PC-9 (cell line): Measurements from ENCODE around the gene SERHL2. TPM values are rescaled to one million over a fixed set of nuclear protein-coding genes. Genes with fewer than 3 reads are reported as not detected.
"Not testable (repeated sequence)": the region's sequence is repeated elsewhere in the genome, so short reads cannot be mapped to it uniquely, and the experiment has no call there.

Experiments used
- BruUV-seq: library from RNA; stranded (reverse); fragments of 400-500 nt; replicated peaks from 2 replicates; lab custom pipeline; 2021; lab: Mats Ljungman, UMichigan
- CTCF ChIA-PET: fragments of 300-600 bp; sonication (Branson Sonifier 250); formaldehyde crosslinking; loops from one replicate; lab custom pipeline; 2022; ENCODE audit warnings: antibody characterized with exemption; lab: Charles Lee
- POLR2A ChIA-PET: fragments of 300-600 bp; sonication (Branson Sonifier 250); formaldehyde crosslinking; loops from one replicate; lab custom pipeline; 2022; ENCODE audit warnings: antibody characterized with exemption; ENCODE audit not compliant: unreplicated experiment; lab: Charles Lee
- DNase-seq, 2 experiments: peaks; one replicate each; pipeline versions ENCODE4 v3.0.0 to v3.0.0-alpha.2; 2015 to 2022; ENCODE audit warnings: mixed read lengths in 1 of 2
- H2AFZ ChIP-seq: fragments of 200-600 bp; sonication (generic); 2 replicates; pipeline ENCODE4 v1.8.1; 2017; ENCODE audit warnings: antibody characterized with exemption
- H3F3A ChIP-seq: fragments of 200-600 bp; sonication (generic); 2 replicates; pipeline ENCODE4 v1.8.1; 2017; ENCODE audit warnings: antibody characterized with exemption, mild to moderate bottlenecking, low read depth; ENCODE audit not compliant: insufficient read depth
- H3K27ac ChIP-seq: fragments of 200-600 bp; sonication (generic); 2 replicates; pipeline ENCODE4 v1.6.1; 2016; ENCODE audit warnings: mixed run types
- H3K27me3 ChIP-seq: fragments of 200-600 bp; sonication (generic); 2 replicates; pipeline ENCODE4 v1.6.1; 2016; ENCODE audit warnings: low read depth, mixed run types; ENCODE audit not compliant: insufficient read depth
- H3K36me3 ChIP-seq: fragments of 200-600 bp; sonication (generic); 2 replicates; pipeline ENCODE4 v1.6.1; 2016; ENCODE audit warnings: low read depth, mixed run types
- H3K4me1 ChIP-seq: fragments of 200-600 bp; sonication (generic); replicated peaks from 2 replicates; pipeline ENCODE4 v1.6.1; 2016; ENCODE audit warnings: mixed run types; ENCODE audit not compliant: insufficient read depth
- H3K4me2 ChIP-seq: fragments of 200-600 bp; sonication (generic); 2 replicates; pipeline ENCODE4 v1.6.1; 2017; ENCODE audit warnings: mixed run types
- H3K4me3 ChIP-seq: fragments of 200-600 bp; sonication (generic); 2 replicates; pipeline ENCODE4 v1.6.1; 2016; ENCODE audit warnings: mixed run types
- H3K79me2 ChIP-seq: fragments of 200-600 bp; sonication (generic); 2 replicates; pipeline ENCODE4 v1.6.1; 2017; ENCODE audit warnings: low read depth, mixed run types
- H3K9me2 ChIP-seq: fragments of 200-600 bp; sonication (generic); 2 replicates; pipeline ENCODE4 v1.8.1; 2017; ENCODE audit warnings: mild to moderate bottlenecking; ENCODE audit not compliant: insufficient read depth
- H3K9me3 ChIP-seq: fragments of 200-600 bp; sonication (generic); 2 replicates; pipeline ENCODE4 v1.8.1; 2016; ENCODE audit warnings: low read depth; ENCODE audit not compliant: insufficient read depth
- H4K20me1 ChIP-seq: fragments of 200-600 bp; sonication (generic); 2 replicates; pipeline ENCODE4 v1.8.1; 2017; ENCODE audit not compliant: insufficient read depth
- CTCF ChIP-seq: fragments of 200-600 bp; sonication (generic); conservative IDR thresholded peaks from 2 replicates; pipeline ENCODE4 v1.6.1; 2017; ENCODE audit warnings: mixed run types, antibody characterized with exemption, mild to moderate bottlenecking, moderate library complexity
- EZH2 ChIP-seq: fragments of 200-600 bp; sonication (generic); IDR thresholded peaks from 2 replicates; pipeline ENCODE4 v1.8.0; 2017; ENCODE audit warnings: antibody characterized with exemption, low read depth
- intact Hi-C: fragments of 100-400 bp; cut with micrococcal nuclease; formaldehyde crosslinking; loops from one replicate; pipeline ENCODE4 v1.10.0; 2022; ENCODE audit not compliant: unreplicated experiment
- total RNA-seq: library from RNA; stranded (reverse); gene quantifications from 2 replicates; pipeline ENCODE4 v1.2.3, GENCODE V29; 2021

The SERHL2 gene
- total RNA-seq, 1 experiment from 2014 or later = 2.4 TPM

GRCh38 chr22:42509548-42509947, 44.2 kb upstream of the SERHL2 start:
- Histone ChIP-seq H3K27ac (no peak overlapping the region), H3K36me3 (no peaks in the 10 kb centered on the region), H3K9me2 (no peaks in the 10 kb centered on the region), H4K20me1 (peaks cover 4% of the 10 kb centered on the region; the same call in 1 of the 2 replicates), H3K9me3 (no peaks in the 10 kb centered on the region), H3K27me3 (no peaks in the 10 kb centered on the region), H3K4me3 (no peak overlapping the region), H3F3A (peaks cover 19% of the 10 kb centered on the region; the same call in 1 of the 2 replicates), H3K4me2 (no peak overlapping the region), H3K79me2 (no peaks in the 10 kb centered on the region), H2AFZ (no peak overlapping the region), H3K4me1 (no peaks in the 10 kb centered on the region)
- intact Hi-C loops = no loop called here
- no peak for TF ChIP-seq EZH2
- TF ChIP-seq CTCF = no peak
- DNase-seq = no peak
- CTCF ChIA-PET = no interaction called here
- POLR2A ChIA-PET = interaction anchor here (0.7 kb wide), 1 partner anchor 303 kb away, joined by 21 read pairs; no protein-coding TSS in a partner anchor
- BruUV-seq = no TSS peak

GRCh38 chr22:42511401-42511891, 42.3 kb upstream of the SERHL2 start:
- Histone ChIP-seq H3K79me2 (peaks cover 7% of the 10 kb centered on the region), H2AFZ (no peak overlapping the region), H3K4me2 (no peak overlapping the region), H3K9me3 (no peaks in the 10 kb centered on the region), H3F3A (peaks cover 24% of the 10 kb centered on the region; the same call in 1 of the 2 replicates), H3K4me1 (no peaks in the 10 kb centered on the region), H4K20me1 (peaks cover 11% of the 10 kb centered on the region; the same call in 1 of the 2 replicates), H3K36me3 (peaks cover 5% of the 10 kb centered on the region), H3K9me2 (no peaks in the 10 kb centered on the region), H3K27ac (no peak overlapping the region), H3K27me3 (no peaks in the 10 kb centered on the region), H3K4me3 (no peak overlapping the region)
- CTCF ChIA-PET = no interaction called here
- POLR2A ChIA-PET = no interaction called here
- no TSS peak for BruUV-seq
- DNase-seq = no peak
- intact Hi-C loops = no loop called here
- TF ChIP-seq EZH2 (no peak), CTCF (no peak)

- H3F3A ChIP-seq = peaks cover 33% of the 10 kb centered on the region; the same call in 1 of the 2 replicates
- H2AFZ ChIP-seq, H3K27me3 ChIP-seq, H3K4me1 ChIP-seq, CTCF ChIA-PET, H3K4me2 ChIP-seq, BruUV-seq, DNase-seq, H3K9me3 ChIP-seq, POLR2A ChIA-PET, H3K27ac ChIP-seq, H3K4me3 ChIP-seq, H3K9me2 ChIP-seq, intact Hi-C loops: not testable (repeated sequence)
- H3K36me3 ChIP-seq = peaks cover 12% of the 10 kb centered on the region
- peak; percentile 52 for TF ChIP-seq CTCF
- H3K79me2 ChIP-seq = peaks cover 15% of the 10 kb centered on the region
- H4K20me1 ChIP-seq = peaks cover 17% of the 10 kb centered on the region; the same call in 1 of the 2 replicates
Measured at GRCh38 chr22:42512273-42512990, 41.3 kb upstream of the SERHL2 start.

- H3K4me2 ChIP-seq, DNase-seq, POLR2A ChIA-PET, H3K27ac ChIP-seq, H3K4me3 ChIP-seq, H3K9me3 ChIP-seq, BruUV-seq, intact Hi-C loops, H3K27me3 ChIP-seq, H3K4me1 ChIP-seq, H3K9me2 ChIP-seq, H2AFZ ChIP-seq, CTCF ChIA-PET: not testable (repeated sequence)
- Histone ChIP-seq H4K20me1 (peaks cover 17% of the 10 kb centered on the region; the same call in 1 of the 2 replicates), H3K79me2 (peaks cover 30% of the 10 kb centered on the region), H3K36me3 (peaks cover 16% of the 10 kb centered on the region), H3F3A (peaks cover 37% of the 10 kb centered on the region; the same call in 1 of the 2 replicates)
Measured at GRCh38 chr22:42514331-42514730, 39.4 kb upstream of the SERHL2 start.

- DNase-seq, CTCF ChIA-PET, H3K27me3 ChIP-seq, H3K27ac ChIP-seq, BruUV-seq, H3K4me2 ChIP-seq, intact Hi-C loops, POLR2A ChIA-PET, H3K4me3 ChIP-seq, H3K9me3 ChIP-seq, H3K4me1 ChIP-seq, H3K9me2 ChIP-seq, H2AFZ ChIP-seq: not testable (repeated sequence)
- Histone ChIP-seq H4K20me1 (peaks cover 17% of the 10 kb centered on the region; the same call in 1 of the 2 replicates), H3K36me3 (peaks cover 16% of the 10 kb centered on the region), H3F3A (peaks cover 33% of the 10 kb centered on the region; the same call in 1 of the 2 replicates), H3K79me2 (peaks cover 32% of the 10 kb centered on the region)
Measured at GRCh38 chr22:42515304-42515703, 38.5 kb upstream of the SERHL2 start.
